Activated T-cell treated with anti-CD3 and anti-CD28 coated beads for 48 hours (primary cell): ENCODE data around the gene ATP9B.
"Not testable (repeated sequence)": the region's sequence is repeated elsewhere in the genome, so short reads cannot be mapped to it uniquely, and the experiment has no call there.

Experiments used
- DNase-seq: peaks from one replicate; pipeline ENCODE4 v3.0.0-alpha.2; 2020; ENCODE audit warnings: low read depth

Gene ATP9B

DNA sequence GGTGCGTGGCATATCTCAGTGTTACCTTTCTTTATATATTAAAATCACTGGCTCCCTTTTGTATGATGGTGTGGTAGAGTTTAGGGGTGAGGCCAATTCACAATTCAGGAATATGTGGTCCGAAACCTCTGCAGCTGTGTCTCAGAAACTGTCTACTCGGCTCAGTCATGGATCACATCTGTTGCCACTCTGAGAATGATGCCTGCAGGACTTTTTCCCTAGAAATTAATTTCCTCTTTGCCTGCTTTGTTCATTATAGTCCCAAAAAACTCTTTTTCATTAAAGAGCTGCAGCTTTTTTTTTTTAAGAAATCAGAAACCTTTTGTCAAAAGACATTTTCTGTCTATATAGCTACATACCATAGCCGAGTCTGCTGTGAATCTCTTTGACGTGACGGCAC lies 221.7 kb downstream of the ATP9B start:
- no peak for DNase-seq

DNA sequence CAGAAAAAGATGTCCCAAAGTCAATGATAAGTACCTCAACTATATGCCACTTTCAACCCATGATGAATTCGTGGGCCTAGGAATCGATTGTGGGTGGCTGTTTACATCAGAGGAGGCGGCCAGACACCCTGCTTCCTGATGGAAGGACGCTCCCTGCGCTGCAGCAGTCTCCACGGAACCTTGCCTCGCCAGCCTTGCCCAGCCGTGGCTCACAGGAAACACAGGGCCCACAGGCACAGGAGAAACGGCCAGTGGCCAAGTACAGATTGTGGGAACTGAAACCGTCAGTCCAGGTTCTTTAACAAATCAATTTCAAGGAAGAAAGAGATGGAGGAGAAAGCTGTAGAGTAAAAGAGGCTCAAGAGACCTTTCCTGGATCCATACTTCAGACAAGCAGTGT lies 225.0 kb downstream of the ATP9B start:
- DNase-seq = no peak

DNA sequence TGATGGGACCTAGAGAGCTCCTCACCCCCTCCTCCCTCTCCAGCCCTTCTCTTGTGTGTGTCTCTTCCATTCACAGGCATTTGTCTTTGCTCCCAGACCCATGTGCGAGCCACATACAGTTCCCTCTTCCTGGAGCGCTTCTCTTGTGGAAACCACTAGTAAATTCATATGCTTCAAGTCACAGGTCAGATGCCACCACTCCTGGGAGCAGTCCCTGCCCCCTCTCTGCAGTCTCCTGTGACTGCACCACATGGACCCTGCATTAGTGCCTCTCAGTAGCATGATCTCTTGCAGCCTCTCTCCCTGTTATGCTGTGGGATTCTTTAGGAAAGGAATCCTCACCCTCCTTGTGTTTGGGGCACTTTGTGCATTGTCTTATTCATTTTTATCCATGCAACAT lies 230.1 kb downstream of the ATP9B start:
- DNase-seq = no peak

DNA sequence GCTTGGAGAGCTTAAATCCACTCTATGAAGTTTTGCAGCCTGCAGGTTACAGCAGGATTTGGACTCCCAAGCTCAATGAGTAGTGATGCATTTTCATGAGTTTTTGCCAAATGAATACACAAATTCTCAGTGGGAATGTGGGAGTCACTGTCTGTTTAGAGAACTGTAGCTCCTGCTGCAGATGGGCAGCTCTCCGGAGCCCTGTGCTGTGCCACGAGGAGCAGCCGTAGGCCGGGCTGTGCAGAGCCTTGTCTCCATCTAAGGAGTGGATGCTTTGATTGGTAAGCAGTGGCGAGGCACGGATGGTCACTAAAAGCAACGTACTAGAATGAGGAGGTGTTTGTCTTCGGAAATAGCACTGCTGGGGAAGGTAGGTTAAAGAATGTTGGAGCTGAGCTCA lies 230.5 kb downstream of the ATP9B start:
- DNase-seq = no peak

DNA sequence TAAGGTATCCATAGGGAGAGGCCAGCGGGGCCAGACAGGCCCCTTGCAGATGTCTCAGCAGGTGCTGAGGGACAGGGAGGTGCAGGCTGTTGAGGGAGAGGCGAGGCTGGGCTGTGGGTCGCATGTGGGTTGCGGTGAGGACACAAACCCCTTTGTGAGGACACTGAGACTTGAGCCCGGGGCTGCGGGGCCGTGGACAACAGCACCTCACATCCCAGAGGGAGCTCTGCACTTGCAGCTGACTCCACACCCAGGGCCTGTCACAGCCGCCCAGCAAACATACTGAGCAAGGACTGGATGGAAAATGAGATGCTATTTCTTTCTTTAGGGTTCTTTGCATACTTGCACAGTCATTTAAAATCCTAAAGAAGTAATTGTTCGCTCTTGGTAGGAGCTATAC lies 231.2 kb downstream of the ATP9B start:
- no peak for DNase-seq

DNA sequence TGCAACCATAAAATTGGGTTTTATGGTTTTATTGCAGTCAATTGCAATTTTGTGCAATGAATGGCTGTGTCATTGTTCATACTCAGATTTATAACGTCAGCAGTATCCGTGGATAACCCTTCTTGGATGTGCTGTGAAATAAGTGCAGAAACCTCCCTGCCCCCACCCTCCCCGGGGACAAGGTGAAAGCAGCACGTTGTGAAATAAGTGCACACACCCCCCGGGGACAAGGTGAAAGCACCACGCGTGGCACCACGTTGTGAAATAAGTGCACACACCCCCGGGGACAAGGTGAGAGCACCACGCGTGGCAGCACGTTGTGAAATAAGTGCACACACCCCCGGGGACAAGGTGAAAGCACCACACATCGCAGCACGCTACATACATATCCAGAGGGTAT lies 232.9 kb downstream of the ATP9B start:
- DNase-seq = no peak

DNA sequence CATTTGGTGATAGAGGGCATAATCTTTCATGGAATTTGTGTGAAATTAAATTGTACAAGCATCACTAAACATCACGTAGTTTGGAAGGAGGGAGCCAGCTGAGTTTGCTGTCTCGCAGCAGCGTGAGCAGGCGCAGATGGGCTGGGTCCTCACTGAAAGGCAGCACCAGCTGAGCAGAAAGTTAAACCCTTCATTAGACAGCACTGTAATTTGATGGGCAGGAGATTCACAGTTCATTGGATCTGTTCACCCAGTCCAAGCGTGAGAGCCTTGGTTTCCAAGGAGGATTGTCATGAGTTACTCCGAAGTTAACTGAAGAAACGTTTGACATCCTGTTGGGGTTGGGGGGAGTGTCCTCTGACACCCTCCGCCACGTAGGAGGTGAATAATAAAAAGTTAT lies 236.7 kb downstream of the ATP9B start:
- no peak for DNase-seq

DNA sequence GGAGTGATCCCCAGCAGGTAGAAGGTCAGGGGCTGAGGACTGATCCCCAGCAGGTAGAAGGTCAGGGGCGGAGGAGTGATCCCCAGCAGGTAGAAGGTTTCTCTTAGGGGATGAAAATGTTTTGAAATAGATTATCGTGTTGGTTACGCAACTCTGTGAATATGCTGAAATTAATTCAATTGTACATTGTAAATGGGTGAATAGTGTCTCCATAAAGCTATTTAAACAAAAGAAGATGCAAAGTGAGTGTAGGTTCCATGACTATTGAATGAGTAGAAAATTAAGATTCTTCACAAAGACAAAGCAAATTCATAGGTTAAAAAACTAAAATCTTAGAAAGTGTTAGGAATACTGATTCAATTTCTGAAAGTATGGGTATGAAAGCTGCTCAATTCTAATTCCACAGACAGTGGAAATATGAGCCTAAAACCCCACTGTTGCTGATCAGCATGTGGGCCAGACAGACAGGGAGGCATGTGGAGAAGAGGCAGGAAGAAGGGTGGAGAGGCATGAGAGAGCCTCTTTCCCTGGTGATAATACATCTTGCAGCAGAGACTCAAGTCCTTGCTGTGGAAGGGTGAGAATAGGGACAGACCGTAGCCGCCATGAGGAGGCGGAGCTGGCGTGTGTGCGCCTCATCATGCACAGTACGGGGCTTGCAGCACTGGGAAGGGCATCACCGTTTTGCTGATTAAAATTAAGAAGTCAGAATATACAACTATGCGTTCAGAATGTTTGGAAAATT lies 240.6 kb downstream of the ATP9B start:
- DNase-seq = no peak

DNA sequence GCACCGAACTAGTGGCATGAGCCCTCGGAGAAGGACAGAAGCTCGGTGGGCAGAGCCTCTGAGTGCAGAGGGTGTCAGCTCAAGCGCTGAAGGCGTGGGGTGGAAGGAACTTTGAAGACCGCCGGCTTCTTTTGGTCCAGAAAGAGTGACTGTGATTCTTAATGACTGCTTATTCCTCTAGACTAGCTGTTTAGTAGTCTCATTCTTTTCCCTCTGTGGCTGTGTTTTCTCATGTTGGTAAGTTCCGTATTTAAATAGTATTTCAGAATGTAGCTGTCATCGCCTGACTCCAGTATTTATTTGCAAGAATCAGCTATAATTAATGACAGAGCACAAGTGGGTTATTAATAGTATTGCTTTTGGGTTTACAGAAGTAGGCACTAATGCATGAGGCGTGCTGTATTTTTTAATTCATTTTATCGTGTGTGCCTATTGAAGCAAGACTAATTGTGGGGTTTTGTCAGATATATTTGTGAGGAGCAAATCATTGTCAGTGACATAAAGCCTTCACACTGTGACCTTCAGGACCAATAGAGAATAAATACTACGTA lies 245.7 kb downstream of the ATP9B start:
- DNase-seq = no peak

DNA sequence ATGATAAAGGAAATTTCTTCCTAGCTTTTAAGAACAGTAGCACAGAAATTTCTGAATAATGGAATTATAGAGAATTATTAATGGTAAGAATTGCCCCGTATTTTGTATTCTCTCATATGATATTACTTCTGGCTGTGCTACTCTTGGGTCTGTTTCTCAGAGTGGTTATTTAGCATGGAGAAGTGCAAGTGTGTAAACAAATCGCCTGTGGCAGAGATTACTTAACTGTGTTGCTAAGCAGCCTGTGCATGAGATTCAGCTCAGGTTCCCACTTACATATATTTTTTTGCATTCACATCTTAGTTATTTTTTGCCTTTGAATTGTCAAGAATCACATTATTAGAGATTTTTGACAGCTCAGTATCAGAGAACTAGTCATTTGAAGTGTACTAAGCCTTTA lies 246.4 kb downstream of the ATP9B start:
- no peak for DNase-seq

DNA sequence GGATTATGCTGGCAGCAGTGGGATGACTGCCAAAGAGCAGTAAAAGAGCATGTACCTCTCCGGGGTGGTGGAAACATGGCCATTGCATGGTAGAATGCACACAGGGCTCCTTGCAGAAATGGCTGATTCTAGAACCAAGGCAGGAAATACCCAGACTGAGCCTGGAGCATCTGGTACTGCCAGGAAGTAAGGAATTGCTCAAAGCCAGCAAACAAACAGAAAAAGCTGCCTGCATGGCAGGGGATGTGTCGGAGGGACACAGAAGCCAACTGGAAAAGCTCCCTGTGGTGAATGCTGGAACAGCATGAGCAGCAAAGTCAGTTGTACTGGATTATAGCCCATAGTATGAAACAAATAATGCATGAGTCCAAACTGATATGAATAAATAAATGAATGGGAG lies 248.5 kb downstream of the ATP9B start:
- no peak for DNase-seq

DNA sequence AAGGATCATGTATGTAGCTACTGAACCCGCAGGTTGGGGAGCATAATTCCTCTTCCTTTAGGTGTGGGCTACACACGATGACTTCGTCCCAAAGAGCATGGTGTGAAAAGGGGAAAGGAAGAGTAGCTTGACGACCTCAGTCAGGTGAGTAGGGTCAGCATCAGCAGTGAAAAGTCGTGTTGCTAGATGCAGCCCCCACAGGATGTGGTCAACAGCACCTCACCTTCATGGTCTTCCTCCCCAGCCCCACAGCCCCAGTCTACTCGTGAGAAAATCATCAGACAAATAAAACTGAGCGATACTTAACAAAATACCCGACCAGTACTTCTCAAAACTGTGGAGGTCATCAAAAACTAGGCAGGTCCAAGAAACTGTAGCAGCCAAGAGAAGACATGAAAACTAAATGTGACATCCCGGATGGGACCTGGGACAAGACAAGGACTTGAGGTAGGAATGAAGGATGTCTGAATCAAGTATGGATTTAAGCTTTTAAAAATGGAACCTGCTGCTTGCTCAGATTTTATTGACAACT lies 249.0 kb downstream of the ATP9B start:
- DNase-seq = no peak

DNA sequence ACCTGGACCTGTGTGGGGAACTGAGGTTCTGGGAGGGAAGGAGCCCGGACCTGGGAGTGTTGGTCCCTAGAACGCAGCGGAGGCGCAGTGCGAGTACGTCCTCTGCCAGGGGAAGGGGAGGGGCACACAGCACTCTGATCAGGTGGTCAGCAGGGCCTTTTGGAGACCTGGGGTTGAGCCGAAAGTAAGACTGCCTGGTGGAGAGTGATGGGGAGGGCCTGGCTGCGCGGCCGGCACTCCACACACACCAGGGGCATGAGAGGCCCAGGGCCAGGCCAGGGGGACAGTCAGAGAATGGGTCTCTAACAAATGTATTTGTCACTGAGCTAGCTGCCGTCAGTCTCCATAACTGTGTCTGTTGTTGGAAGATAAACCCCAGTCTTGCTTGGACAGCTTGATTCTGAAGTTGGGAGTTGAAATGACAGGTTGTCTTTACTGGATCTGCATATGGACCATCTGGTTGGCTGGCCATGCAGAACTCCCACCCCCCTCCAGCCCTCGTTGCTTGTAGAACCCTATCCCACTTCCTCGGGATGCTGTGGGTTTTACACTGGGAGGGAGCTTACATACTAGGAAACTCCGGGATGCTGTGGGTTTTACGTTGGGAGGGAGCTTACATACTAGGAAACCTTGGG lies 251.1 kb downstream of the ATP9B start:
- DNase-seq = no peak

DNA sequence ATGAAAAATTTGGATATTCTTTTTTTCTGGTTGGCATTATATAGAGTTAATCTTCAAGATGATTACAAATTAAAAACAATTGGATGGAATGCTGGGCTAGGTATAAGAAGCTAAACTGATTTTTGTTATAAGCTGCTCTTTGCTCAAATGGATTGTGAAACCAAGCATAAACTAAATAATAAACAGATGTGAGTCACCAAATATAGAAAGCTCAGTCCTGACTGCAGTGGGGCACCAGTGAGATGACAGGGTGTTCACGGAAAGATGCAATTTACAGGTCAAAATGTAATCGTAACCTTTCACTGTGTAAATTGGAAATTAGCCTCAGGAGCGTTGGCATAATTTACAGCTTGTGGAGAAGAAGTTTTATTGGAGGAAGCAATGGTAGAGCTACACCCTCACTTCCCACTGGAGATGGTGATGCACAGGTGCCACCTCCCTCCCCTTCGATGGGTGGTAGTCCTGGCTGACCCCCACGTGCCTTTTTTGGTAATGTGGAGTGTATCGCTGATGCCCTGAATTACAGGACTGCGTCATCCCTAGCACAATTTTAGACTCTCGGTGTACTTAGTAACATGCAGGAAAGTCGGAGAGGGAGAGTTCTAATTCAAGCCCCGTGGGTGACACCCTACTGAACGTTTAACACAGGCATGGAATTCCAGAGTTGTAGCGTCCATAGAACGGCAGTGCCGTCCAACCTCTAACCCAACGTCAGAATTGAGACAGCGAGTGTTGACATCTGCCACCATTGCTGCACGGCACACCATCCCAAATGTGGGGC lies 252.6 kb downstream of the ATP9B start:
- DNase-seq = no peak

DNA sequence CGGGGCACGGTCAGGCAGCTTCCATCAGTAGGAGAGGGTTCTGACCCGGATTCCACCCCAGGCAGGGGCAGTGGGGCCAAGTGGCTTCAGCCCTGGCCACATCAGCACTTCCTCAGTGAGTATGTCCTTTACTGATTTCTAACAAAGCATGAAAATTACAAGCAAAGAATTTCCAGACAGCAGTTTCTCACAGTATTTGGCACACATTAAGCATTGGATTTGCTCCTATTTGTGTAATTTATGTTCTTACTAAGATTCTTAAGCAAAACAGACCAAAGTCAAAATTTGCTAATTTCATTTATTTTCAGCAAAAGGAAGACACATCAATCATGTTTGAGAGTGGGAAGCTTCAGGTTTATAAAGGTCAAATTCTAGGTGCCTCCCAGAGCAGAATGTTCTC lies 253.2 kb downstream of the ATP9B start:
- DNase-seq = no peak

DNA sequence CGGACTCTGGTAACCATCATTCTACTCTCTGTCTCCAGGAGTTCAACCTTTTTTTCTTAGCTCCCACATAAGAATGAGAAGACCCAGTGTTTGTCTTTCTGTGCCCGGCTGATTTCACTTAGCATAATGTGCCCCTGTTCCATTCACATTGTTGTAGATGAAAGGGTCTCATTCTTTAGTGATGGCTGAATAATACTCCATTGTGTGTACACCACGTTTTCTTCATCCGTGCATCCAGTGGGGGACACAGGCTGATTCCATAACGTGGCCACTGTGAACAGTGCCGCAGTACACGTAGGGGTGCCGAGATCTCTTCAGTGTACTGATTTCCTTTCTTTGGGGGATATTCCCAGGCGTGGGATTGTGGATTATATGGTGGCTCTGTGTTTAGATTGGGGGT lies 254.3 kb downstream of the ATP9B start:
- no peak for DNase-seq

DNA sequence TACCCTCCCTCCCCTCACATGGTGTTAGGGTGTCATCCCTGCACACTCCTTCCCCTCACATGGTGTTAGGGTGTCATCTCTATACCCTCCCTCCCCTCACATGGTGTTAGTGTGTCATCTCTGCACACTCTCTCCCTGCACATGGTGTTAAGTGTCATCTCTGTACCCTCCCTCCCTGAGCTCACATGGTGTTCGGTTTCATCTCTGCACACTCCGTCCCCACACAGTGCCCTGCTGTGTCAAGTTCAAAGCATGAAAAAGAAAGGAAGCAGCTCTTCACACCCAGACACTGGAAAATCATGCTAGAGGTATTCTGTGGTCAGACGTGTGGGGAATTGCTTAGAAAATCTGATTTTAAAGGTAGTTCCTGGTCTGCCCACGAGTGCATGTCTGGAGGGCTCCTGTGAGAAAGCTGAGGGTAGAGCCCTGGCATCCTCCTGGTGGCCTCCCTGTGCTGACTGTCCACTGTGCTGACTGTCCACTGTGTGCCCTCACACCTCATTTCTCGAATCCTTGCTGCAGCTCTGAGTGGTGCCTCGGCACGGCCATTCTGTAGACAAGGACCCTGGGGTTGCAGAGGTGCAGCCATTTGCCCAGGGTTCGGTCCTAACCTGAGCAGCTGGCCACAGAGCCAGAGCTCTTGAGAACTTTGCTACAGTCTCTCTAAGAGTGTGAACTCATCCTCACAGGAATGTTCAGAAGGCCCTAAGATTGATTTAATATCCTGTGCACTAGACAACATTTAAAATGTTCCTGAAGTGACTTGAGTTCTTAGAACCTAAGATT lies 257.4 kb downstream of the ATP9B start:
- no peak for DNase-seq

DNA sequence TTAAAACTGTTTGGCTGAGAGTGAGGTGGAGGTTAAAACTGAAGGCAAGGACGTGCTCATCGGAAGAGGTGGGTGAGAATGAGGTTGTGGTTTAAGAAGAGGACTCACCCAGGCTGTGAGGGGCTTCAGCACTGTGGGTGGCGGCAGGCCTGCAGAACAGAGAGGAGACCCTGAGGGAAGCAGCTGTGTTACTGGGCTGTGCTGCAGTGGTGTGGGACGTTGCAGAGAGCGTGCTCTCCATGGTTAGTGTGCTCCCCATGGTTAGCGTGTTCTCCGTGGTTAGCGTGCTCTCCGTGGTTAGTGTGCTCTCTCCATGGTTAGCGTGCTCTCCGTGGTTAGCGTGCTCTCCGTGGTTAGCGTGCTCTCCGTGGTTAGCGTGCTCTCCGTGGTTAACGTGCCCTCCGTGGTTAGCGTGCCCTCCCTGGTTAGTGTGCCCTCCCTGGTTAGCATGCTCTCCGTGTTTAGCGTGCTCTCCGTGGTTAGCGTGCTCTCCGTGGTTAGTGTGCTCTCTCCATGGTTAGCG lies 258.1 kb downstream of the ATP9B start:
- no peak for DNase-seq

DNA sequence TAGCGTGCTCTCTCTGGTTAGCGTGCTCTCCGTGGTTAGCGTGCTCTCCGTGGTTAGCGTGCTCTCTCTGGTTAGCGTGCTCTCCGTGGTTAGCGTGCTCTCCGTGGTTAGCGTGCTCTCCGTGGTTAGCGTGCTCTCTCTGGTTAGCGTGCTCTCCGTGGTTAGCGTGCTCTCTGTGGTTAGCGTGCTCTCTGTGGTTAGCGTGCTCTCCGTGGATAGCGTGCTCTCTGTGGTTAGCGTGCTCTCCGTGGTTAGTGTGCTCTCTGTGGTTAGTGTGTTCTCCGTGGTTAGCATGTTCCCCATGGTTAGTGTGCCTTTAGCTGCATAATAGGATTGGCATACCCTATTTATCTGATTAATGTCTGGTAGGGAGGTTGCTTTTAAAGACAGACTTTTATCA lies 258.7 kb downstream of the ATP9B start:
- not testable (repeated sequence) for DNase-seq

DNA sequence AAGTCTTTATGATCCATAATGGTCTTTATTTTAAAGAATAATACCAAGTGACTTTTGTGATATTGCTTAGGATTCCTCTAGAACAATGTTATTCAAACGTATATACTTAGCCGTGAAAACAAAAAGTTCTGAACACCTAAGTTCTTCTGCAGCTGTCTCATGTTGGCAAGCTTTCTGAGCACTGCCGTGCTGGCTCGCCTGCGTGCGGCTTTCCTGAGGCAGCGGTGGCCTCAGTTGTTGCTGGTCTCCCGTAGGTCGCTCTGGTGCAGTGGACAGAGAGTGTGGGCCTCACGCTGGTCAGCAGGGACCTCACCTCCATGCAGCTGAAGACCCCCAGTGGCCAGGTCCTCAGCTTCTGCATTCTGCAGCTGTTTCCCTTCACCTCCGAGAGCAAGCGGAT lies 259.7 kb downstream of the ATP9B start:
- DNase-seq = no peak

DNA sequence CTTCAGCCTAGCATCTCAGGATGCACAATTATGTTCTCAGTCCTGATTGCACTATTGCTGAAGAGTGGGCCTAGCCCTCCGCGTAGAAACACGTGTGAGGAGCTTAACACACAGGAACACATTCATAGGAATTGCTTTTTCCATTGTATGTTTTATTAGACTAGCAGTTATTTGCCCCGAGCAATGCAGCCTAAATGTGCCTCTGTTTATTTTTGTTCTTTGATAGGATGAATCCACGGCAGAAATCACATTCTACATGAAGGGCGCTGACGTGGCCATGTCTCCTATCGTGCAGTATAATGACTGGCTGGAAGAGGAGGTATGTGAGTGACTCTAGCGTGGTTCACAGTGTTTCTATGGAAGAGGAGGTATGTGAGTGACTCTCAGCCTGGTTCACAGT lies 260.6 kb downstream of the ATP9B start:
- no peak for DNase-seq

DNA sequence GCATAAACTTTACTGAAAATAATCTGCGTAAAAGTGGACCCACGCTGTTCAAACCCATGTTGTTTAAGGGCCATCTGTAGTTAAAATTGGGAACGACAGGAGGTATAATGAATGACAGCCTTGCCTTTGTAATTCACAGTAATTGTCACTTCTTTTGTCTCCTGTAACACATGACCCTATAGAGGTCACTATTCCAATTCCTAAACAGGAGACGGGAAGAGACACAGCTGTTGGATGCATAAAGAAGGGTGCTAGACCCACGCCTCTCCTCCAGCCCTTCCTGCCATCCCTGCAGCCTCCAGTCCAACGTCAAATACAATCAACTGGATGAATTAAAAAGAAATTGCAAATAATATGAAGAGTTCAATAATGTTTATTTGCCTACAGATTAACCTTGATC lies 263.5 kb downstream of the ATP9B start:
- DNase-seq = no peak
